UCSD-AML1 (cell line): ENCODE data around the gene NF2.

ENCODE experiments used
- DNase-seq: peaks from one replicate; lab custom pipeline; 2025; ENCODE audit not compliant: unreplicated experiment; lab: John Stamatoyannopoulos, UW

The NF2 gene

DNA sequence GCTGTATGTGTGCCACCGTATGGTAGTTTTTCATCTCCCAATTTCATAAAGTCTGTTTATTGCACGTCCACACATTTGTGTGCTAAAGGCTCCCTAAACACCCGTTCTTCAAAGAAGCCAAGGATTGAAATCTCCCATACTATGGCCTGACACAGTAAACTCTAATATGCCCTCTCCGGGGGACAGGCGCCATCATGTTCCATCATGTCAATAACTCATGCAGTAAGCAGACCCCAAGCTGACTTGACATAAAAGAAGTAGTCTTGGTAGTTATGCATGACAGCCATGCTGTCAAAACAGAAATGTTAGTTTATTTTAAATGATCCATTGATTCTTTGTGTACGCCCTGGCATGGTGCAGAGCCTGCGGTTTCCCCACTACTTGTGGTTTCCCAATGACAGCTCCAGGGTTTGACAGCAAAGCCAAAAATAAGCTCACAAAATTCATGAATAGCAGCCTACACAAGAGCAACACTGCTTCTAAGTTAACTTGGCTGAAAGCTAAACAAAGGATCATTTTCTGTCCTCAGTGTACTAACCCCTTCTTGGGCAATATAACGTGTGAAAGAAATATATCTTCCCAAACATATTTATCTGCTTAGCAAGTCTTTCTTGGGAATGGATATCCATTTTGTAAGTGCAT, 59.9 kb downstream of the NF2 start:
- DNase-seq = peak; percentile 41

DNA sequence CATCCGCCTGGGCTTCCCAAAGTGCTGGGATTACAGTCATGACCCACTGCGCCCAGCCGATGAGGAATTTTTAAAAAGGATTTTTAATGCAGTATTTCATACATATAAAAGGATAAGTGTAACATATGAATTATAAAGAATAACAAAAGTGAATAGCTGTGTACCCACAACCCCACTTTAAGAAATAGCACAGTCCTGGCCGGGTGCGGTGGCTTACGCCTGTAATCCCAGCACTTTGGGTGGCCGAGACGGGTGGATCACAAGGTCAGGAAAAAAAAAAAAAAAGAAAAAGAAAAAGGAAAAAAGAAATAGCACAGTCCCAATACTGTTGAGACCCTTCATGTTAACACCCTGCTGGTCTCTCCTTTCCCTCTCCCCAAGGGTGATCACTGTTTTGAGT, 62.1 kb downstream of the NF2 start:
- DNase-seq = no peak

DNA sequence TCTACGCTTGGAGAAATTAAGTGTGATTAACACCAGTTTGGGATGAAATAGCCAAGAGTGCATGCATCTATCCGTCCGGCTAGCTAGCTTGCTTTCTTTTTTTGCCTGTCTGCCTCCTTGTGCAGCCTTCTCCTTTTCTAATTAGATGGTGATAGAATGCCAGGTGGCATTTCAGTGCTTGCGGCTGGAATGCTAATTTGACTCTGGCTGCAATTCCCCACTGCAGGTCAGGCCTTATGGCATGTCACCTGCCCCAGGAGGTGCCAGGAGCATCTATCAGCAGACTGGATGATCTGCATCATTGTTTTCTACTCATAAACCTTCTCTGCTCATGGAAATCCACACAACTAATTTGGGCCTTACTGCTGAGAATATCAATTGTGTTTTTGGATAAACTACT, 65.2 kb downstream of the NF2 start:
- no peak for DNase-seq

- DNase-seq = no peak
Measured at GRCh38 chr22:29670626-29671025, 67.2 kb downstream of the NF2 start.

DNA sequence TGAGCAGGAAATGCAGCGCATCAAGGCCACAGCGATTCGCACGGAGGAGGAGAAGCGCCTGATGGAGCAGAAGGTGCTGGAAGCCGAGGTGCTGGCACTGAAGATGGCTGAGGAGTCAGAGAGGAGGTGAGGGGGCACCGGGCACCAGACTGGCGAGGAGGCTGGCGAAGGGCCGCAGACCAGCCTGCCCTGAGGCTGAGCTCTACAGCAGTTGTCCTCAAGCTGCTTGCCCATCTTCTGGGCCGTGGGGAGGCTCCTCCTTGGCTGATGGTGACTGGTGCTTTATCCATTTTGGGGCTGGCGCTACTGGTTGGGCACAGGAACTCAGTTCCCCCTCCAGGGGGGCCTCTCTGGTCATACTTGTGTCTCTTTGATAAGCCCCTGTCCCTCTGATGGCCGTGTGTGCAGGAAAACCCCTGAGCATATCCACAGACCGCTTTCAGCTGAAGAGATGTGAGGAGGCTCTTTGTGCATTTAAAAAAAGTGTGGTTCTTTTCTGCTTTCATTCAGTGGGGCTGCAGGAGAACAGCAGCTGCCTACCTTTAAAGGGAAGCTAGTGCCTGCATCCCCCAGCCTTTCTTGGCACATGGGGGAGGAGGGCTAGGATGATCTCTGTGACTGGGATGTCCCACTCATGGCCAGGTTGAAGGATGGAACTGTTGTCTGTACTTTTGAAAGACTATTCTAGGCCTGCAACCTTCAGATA, 70.1 kb downstream of the NF2 start:
- DNase-seq = no peak

DNA sequence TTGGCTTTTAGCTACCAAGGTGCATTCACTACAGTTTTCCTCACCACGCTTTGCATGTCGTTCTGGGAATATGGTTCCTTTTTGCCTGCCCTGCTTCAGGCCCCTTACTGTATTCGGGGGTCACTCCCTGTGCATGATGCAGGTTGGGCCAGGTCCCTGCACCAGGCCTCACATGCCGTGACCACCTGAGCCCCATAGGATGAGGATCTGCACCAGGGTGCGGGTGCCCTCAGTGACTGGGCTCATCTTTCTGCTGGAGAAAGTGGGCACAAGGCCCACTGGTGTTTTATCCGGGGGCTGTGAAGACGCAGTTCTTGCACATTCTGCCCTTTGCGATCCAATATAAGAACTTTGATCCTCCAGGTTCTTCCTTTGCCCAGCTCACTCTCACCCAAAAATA, 70.7 kb downstream of the NF2 start:
- DNase-seq = no peak

DNA sequence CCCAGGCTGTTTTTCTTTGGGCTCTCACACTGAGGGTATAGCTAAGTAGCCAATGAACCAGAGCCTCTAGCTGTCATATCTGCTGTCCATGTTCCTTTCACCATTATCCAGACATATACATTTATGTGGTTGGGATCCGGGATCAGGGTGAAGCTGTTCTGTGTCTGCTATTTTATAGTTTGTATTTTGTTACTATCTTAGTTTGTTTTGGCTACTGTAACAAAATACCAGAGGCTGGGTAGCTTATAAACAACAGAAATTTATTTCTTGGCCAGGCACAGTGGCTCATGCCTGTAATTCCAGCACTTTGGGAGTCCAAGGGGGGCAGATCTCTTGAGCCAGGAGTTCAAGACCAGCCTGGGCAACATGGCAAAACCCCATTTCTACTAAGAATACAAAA, 75.9 kb downstream of the NF2 start:
- DNase-seq = no peak

- no peak for DNase-seq
Measured at GRCh38 chr22:29683536-29683935, 80.1 kb downstream of the NF2 start.

GRCh38 chr22:29684244-29684643, 80.8 kb downstream of the NF2 start:
- DNase-seq = no peak

GRCh38 chr22:29689206-29689879, 85.9 kb downstream of the NF2 start:
- no peak for DNase-seq

- DNase-seq = peak; percentile 28
Measured at GRCh38 chr22:29689880-29690213, 86.4 kb downstream of the NF2 start.

GRCh38 chr22:29690476-29690875, 87.0 kb downstream of the NF2 start:
- DNase-seq = no peak

DNA sequence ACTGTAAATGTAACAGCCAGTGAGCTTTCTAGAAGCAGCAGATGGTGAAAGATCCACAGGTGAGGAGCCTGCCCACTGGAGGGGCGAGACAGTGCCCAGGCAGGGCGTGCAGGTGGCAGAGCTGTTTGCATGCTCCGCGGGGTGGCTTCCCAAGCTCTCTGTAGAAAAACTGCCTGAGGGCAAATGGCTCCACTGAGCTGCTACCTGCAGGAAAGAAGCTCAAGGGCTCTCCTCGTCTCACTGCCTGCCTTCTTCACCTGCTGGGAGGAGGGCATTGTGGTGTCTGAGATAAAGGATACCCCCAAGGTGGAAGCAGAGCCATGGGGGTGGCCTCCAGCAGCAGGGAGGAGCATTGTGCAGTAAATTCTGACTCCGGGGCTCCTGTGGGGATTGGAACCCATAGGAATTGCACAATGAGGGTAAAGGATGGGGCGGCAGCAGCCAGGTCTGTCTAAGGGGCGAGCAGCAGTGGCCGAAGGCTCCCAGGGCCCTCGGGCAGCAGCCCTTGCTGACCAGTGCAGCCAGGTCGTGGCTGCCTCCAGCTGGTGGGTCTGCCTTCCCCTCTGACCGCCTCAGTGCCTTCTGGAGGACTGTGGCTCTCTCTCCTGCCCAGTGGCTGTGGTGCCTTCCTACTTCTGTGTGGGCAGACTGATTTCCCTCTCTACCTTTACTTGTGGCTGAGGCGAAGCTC, 88.3 kb downstream of the NF2 start:
- DNase-seq = no peak

DNA sequence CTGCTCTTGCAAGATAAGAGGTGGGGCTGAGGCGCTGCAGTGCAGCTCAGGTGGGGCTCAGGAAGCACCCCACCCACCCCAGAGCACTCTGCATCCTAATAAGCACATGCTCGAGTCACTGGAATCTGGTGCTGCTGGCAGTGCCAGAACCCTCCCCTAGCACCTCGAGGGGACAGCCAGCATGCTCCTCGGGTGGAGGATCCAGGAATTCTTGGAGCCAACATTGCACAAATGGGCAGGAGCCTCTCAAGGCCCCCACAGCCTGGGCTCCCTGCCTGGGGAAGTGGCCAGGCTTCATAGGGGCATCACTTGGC, 88.9 kb downstream of the NF2 start:
- no peak for DNase-seq

- DNase-seq = no peak
Measured at GRCh38 chr22:29693161-29693560, 89.7 kb downstream of the NF2 start.

- no peak for DNase-seq
Measured at GRCh38 chr22:29693671-29694070, 90.2 kb downstream of the NF2 start.

DNA sequence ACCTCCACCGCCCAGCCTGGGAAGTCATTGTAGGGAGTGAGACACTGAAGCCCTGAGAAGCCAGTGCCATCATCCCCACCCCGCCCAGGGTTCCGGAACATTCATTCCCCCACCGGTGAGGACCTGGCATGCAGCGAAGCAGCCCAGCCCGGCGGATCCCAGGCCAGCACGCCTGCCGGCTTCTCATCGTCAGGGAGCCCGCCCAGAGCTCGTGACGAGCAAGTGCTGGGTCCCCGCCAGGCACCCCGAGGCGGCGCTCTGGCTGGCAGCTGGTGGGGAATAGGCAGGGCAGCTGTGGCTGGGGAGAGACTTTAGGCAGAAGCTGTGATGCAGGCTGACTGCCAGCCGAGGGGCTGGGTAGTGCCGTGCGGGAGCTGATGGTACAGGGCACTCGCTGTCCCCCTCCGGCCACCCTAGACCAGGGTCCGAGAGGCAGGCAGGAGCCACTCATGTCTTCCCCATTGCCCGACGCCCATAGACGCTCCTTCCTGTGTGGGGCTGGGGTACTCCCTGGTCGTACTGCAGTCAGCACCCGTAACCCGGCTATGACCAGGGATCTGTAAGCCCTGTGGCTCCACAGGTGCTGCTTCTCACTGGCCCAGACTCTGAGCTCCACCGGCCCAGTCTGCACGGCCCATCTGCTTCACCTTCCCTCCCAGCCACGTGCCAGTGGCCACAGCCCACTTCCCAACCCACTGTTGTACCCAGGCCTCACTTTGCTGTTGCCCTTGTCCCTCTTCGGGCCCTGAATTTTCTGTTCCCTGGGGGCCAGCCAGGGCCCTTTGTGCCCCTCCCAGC, 91.9 kb downstream of the NF2 start:
- no peak for DNase-seq

DNA sequence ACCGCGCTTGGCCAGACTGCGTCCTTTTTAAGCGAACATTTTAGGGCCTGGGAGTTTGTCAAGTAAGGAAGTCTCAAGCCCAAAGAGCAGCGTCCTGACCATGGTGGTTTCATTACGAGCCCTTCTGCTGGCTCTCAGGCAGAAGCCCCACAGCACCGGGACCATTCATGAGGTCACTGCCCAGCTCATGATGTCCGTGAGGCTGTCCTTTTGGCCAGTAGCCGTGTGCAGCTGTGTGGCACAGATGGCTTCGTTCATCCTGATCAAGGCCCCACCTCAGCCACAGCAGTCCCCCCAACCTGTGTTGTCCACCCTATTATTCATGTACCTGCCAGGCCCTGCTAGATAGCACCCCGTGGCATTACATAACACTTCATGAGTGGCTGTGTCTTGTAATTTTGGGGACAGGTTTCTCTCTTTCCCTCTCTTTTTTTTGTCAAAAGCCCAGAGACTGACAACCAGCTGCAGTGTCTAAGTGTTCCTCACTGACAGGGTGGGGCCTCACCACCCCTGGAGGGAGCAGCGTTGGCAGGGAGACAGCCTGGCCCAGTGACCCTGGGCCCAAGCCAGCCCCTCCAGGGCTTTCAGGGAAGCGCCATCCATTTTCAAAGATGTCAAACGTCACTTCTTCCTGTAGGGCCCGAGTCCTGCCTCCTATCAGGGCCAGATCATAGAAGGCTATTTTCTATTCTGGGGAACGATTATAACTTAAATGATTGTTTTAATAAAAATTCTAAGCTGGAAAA, 94.6 kb downstream of the NF2 start:
- DNase-seq = no peak

- DNase-seq = no peak
Measured at GRCh38 chr22:29700206-29700899, 96.9 kb downstream of the NF2 start.

DNA sequence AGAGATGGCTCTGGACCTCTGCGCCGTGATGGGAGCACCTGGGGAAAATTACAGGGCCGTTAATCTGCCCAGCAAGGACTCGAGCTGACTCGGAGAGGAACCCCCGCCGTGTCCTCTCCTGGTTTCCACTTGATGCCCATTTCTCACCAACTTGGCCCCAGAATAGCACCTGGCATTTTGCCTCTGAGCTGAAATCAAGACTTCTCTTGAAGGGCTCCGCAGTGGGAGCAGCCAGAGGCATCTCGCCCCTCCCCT, 97.4 kb downstream of the NF2 start:
- no peak for DNase-seq
